Heart left ventricle (tissue), 16 donors: Measurements from ENCODE around the gene ATG2B. TPM values are rescaled to one million over a fixed set of nuclear protein-coding genes. Genes with fewer than 3 reads are reported as not detected.
"Not testable (repeated sequence)": the region's sequence is repeated elsewhere in the genome, so short reads cannot be mapped to it uniquely, and the experiment has no call there.

Source experiments
- ATAC-seq, 4 donors: fragments of 200-7000 bp; cut with Tn5 transposase; one replicate each; pipeline ENCODE4 v1.9.1; 2020 to 2022; ENCODE audit warnings: moderate library complexity in 4 of 4, mild to moderate bottlenecking in 3 of 4, moderate number of reproducible peaks in 1 of 4
- DNase-seq, 5 donors: peaks; one replicate each; pipeline ENCODE4 v3.0.0-alpha.2; 2020
- H3K27ac ChIP-seq, 12 donors: fragments of 200-600 bp; sonication (generic) in 4 of 12; one replicate each; pipeline versions ENCODE4 v1.5.0 to v1.8.0; 2016 to 2022; ENCODE audit warnings: mild to moderate bottlenecking in 2 of 12
- H3K27me3 ChIP-seq, 9 donors: fragments of 200-600 bp; sonication (generic) in 2 of 9; one replicate each; pipeline versions ENCODE4 v1.5.1 to v1.8.0; 2016 to 2022; ENCODE audit warnings: mild to moderate bottlenecking in 3 of 9
- H3K36me3 ChIP-seq, 9 donors: fragments of 200-600 bp; sonication (generic) in 2 of 9; one replicate each; pipeline versions ENCODE4 v1.5.0 to v1.8.0; 2018 to 2022; ENCODE audit warnings: mild to moderate bottlenecking in 2 of 9
- H3K4me1 ChIP-seq, 12 donors: fragments of 200-600 bp; sonication (generic) in 4 of 12; one replicate each; pipeline versions ENCODE4 v1.5.0 to v1.8.0; 2016 to 2022; ENCODE audit warnings: mild to moderate bottlenecking in 3 of 12
- H3K4me3 ChIP-seq, 12 donors: fragments of 200-600 bp; sonication (generic) in 4 of 12; one replicate each; pipeline versions ENCODE4 v1.5.0 to v1.8.0; 2017 to 2022; ENCODE audit warnings: mild to moderate bottlenecking in 9 of 12, moderate library complexity in 4 of 12
- H3K9me3 ChIP-seq, 12 donors: fragments of 200-600 bp; sonication (generic) in 4 of 12; one replicate each; pipeline versions ENCODE4 v1.5.0 to v1.8.0; 2016 to 2022; ENCODE audit warnings: mild to moderate bottlenecking in 1 of 12
- CTCF ChIP-seq, 12 donors: fragments of 200-600 bp; sonication (generic) in 4 of 12; IDR thresholded peaks; one replicate each; pipeline versions ENCODE4 v1.5.0 to v1.8.0; 2018 to 2022; ENCODE audit warnings: antibody characterized with exemption in 12 of 12, mild to moderate bottlenecking in 5 of 12
- POLR2A ChIP-seq, 2 donors: fragments of 450-650 bp; IDR thresholded peaks; one replicate each; pipeline ENCODE4 v1.6.1; 2017; ENCODE audit warnings: antibody characterized with exemption in 2 of 2, mild to moderate bottlenecking in 2 of 2, moderate library complexity in 2 of 2
- WGBS, 4 donors: extraction: QIAGEN DNeasy Blood & Tissue Kit in 2 of 4; methylation state at CpG; one replicate each; pipeline versions ENCODE4 v1.1.5 to v1.1.7; 2013 to 2018; 5-methylcytosine and 5-hydroxymethylcytosine counted together
- intact Hi-C, 10 donors: fragments of 100-400 bp; cut with DNase I; formaldehyde crosslinking; loops; one replicate each; pipeline versions ENCODE4 v1.11.1 to v1.14.2; 2022
- polyA plus RNA-seq, 2 donors: library from polyadenylated mRNA; stranded (reverse); fragments of 200-250 nt; gene quantifications; one replicate each; pipeline ENCODE4 v1.2.3, GENCODE V29; 2013
- total RNA-seq, 9 donors: library from RNA; depleted of rRNA in 2 of 9; stranded (reverse); fragments of >200 nt in 2 of 9; fragmentation: NEBNext Ultra II Directional in 3 of 9; extraction: Animal tissue kit (Norgen Biotek cat#: 25700) in 3 of 9; gene quantifications; one replicate each; pipeline versions ENCODE4 v1.1.0 to v1.2.4, GENCODE V29; 2016 to 2023
- donor health status: ischemic (EF 13 %, LVEDD 7.1; RV severe dilation, severe dysfunction).
- donor health status: healthy with polysubstance abuse.
- donor health status: DM: no; HTN: yes; CAD: no.
- donor health status: DM: no; HTN: no; CAD: no.
- donor health status: ischemic (EF 25% LVEDD 6.9; RV normal size, moderate dysfunction).
- donor health status: ischemic (EF 25% LVEDD 5.7; RV mildly dilated, moderate dysfunction).
- donor health status: healthy.
- donor health status: DM: yes; HTN: yes; CAD: no.
- donor health status: ischemic (EF 35%, LVEDD 5.7; RV mildly dilated, moderate dysfunction).
- donor health status: nonischemic (EF 11% LVEDD 7.7; RV severe dilation, severe dysfunction).
- donor health status: DM: yes; HTN: yes; CAD: no.
- donor health status: PGD.
- donor health status: ischemic (EF 29% LVEDD 5.4; RV normal size, mild dysfunction).
- donor health status: nonischemic (EF 23%, LVEDD 6.1; RV moderate dilation, normal function).

ATG2B gene
- total and polyA plus RNA-seq, 11 donors = 2.7 to 19.5 (median 15.6) TPM

GRCh38 chr14:96249029-96249428, 114.1 kb downstream of the ATG2B start:
- ATAC-seq (peak in 2 of 4 donors; percentile 31 to 33), DNase-seq (no peak)
- H3K27me3 ChIP-seq = peaks cover 0 to 32% (median 0%) of the 10 kb centered on the region in 9 donors
- no peaks in the 10 kb centered on the region for H3K9me3 ChIP-seq
- H3K4me1 ChIP-seq = peaks cover 0 to 5% (median 0%) of the 10 kb centered on the region in 12 donors
- 50 to 62% (median 56%) methylated on average over 5 of the region's 5 CpGs for WGBS, 4 donors
- intact Hi-C loops = no loop called here
- TF ChIP-seq POLR2A (IDR thresholded peaks at IDR 0.05) = no peak
- no peak for TF ChIP-seq CTCF (IDR thresholded peaks at IDR 0.05)
- H3K27ac ChIP-seq = no peak overlapping the region
- H3K36me3 ChIP-seq = no peaks in the 10 kb centered on the region
- H3K4me3 ChIP-seq = no peak overlapping the region

DNA sequence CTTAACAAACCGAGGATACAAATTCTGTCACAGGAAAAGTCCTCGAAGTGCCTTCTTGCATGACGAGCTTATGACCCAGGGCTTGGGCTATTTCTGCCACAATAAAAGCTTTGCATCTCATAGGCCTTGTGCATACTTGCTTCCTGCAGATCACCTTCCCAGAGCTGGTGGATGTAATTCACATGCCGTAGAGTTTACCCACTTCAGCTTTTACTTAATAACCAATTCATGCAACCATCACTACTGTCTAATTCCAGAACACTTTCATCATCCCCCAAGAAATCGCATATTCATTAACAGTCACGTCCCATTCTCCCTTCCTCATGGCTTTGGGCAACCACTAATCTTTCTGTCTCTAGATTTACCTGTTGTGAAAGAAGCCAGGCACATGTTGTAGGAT, 116.1 kb downstream of the ATG2B start:
- intact Hi-C loops = no loop called here
- H3K4me3 ChIP-seq = no peak overlapping the region
- H3K27ac ChIP-seq = no peak overlapping the region
- H3K4me1 ChIP-seq = peaks cover 0 to 5% (median 0%) of the 10 kb centered on the region in 12 donors
- no peaks in the 10 kb centered on the region for H3K36me3 ChIP-seq
- WGBS, 4 donors = 86 to 93% (median 88%) methylated on average over 6 of the region's 6 CpGs
- no peak for ATAC-seq
- no peaks in the 10 kb centered on the region for H3K9me3 ChIP-seq
- TF ChIP-seq POLR2A (IDR thresholded peaks at IDR 0.05) = no peak
- TF ChIP-seq CTCF (IDR thresholded peaks at IDR 0.05) = no peak
- H3K27me3 ChIP-seq = peaks cover 0 to 20% (median 0%) of the 10 kb centered on the region in 9 donors
- no peak for DNase-seq

- no peak overlapping the region for H3K4me3 ChIP-seq
- H3K36me3 ChIP-seq = no peaks in the 10 kb centered on the region
- peaks cover 0 to 20% (median 0%) of the 10 kb centered on the region in 9 donors for H3K27me3 ChIP-seq
- ATAC-seq (peak in 2 of 4 donors; percentile 41 to 47), DNase-seq (no peak)
- H3K4me1 ChIP-seq = peaks cover 0 to 5% (median 0%) of the 10 kb centered on the region in 12 donors
- H3K27ac ChIP-seq = no peak overlapping the region
- TF ChIP-seq POLR2A (IDR thresholded peaks at IDR 0.05) = no peak
- no peak for TF ChIP-seq CTCF (IDR thresholded peaks at IDR 0.05)
- 75 to 95% (median 81%) methylated on average over 1 of the region's 1 CpG for WGBS, 4 donors
- intact Hi-C loops = no loop called here
- H3K9me3 ChIP-seq = no peaks in the 10 kb centered on the region
Measured at GRCh38 chr14:96246539-96246847, 116.6 kb downstream of the ATG2B start.

GRCh38 chr14:96245710-96246538, 117.2 kb downstream of the ATG2B start:
- H3K27ac ChIP-seq = no peak overlapping the region
- ATAC-seq = no peak
- 79 to 90% (median 86%) methylated on average over 3 of the region's 3 CpGs for WGBS, 4 donors
- no peaks in the 10 kb centered on the region for H3K9me3 ChIP-seq
- peaks cover 0 to 5% (median 0%) of the 10 kb centered on the region in 12 donors for H3K4me1 ChIP-seq
- H3K4me3 ChIP-seq = no peak overlapping the region
- intact Hi-C loops = no loop called here
- peaks cover 0 to 18% (median 0%) of the 10 kb centered on the region in 9 donors for H3K27me3 ChIP-seq
- no peak for TF ChIP-seq POLR2A (IDR thresholded peaks at IDR 0.05)
- TF ChIP-seq CTCF (IDR thresholded peaks at IDR 0.05) = no peak
- no peak for DNase-seq
- no peaks in the 10 kb centered on the region for H3K36me3 ChIP-seq

DNA sequence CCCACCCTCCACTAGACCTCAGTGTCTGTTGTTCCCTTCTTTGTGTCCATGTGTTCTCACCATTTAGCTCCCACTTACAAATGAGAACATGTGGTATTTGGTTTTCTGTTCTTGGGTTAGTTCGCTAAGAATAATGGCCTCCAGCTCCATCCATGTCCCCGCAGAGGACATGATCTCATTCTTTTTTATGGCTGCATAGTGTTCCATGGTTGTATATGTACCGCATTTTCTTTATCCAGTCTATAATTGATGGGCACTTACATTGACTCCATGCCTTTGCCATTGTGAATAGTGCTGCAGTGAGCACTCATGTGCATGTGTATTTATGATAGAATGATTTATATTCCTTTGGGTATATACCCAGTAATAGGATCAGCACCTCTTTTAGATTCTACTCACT, 118.1 kb downstream of the ATG2B start:
- H3K27ac ChIP-seq, DNase-seq, H3K9me3 ChIP-seq, H3K36me3 ChIP-seq, ATAC-seq, H3K4me3 ChIP-seq, intact Hi-C loops, H3K4me1 ChIP-seq: not testable (repeated sequence)
- 94 to 96% (median 95%) methylated on average over 3 of the region's 3 CpGs for WGBS, 4 donors
- peaks cover 0 to 15% (median 0%) of the 10 kb centered on the region in 9 donors for H3K27me3 ChIP-seq
